CD4-positive, alpha-beta memory T cell (primary cell): ENCODE results near the gene SNU13. TPM values are rescaled to one million over a fixed set of nuclear protein-coding genes. Genes with fewer than 3 reads are reported as not detected.

Source experiments
- CTCF ChIA-PET: fragments of 350-600 bp; sonication (Branson Sonifier 250); formaldehyde crosslinking; loops from one replicate; lab custom pipeline; 2021; ENCODE audit warnings: inconsistent platforms; ENCODE audit not compliant: partially characterized antibody; lab: Charles Lee
- POLR2A ChIA-PET: fragments of 350-600 bp; sonication (Branson Sonifier 250); formaldehyde crosslinking; loops from one replicate; lab custom pipeline; 2021; ENCODE audit not compliant: partially characterized antibody; lab: Charles Lee
- DNase-seq, 5 donors: peaks; one replicate each; pipeline versions ENCODE4 v3.0.0 to v3.0.0-alpha.2; 2020 to 2022; ENCODE audit warnings: mixed read lengths in 1 of 5
- H3K27ac ChIP-seq: one replicate; pipeline ENCODE4 v1.7.0; 2013; ENCODE audit warnings: low read depth, low read length
- H3K27me3 ChIP-seq: 2 replicates; pipeline ENCODE4 v1.7.0; 2013; ENCODE audit warnings: mild to moderate bottlenecking, low read length, moderate library complexity; ENCODE audit not compliant: insufficient read depth
- H3K36me3 ChIP-seq: 2 replicates; pipeline ENCODE4 v1.7.0; 2013; ENCODE audit warnings: mild to moderate bottlenecking, low read length, moderate library complexity; ENCODE audit not compliant: insufficient read depth
- H3K4me1 ChIP-seq: 2 replicates; pipeline ENCODE4 v1.7.0; 2013; ENCODE audit warnings: mild to moderate bottlenecking, low read length, moderate library complexity; ENCODE audit not compliant: insufficient read depth
- H3K4me3 ChIP-seq, 2 donors: one replicate each; pipeline ENCODE4 v1.7.0; 2013; ENCODE audit warnings: low read length in 2 of 2, mild to moderate bottlenecking in 1 of 2
- H3K9me3 ChIP-seq, 2 donors: one replicate each; pipeline ENCODE4 v1.7.0; 2013; ENCODE audit warnings: low read length in 2 of 2, control low read depth in 1 of 2; ENCODE audit not compliant: control insufficient read depth in 1 of 2
- H3K27ac Mint-ChIP-seq, 7 donors: one replicate each; pipeline ENCODE4 v1.8.0; 2020 to 2021; ENCODE audit warnings: mixed read lengths in 7 of 7, mild to moderate bottlenecking in 6 of 7, inconsistent platforms in 3 of 7, moderate library complexity in 3 of 7
- H3K27me3 Mint-ChIP-seq, 2 donors: one replicate each; pipeline ENCODE4 v1.8.0; 2020 to 2021; ENCODE audit warnings: mixed read lengths in 2 of 2
- H3K36me3 Mint-ChIP-seq, 2 donors: one replicate each; pipeline ENCODE4 v1.8.0; 2020 to 2021; ENCODE audit warnings: mixed read lengths in 2 of 2, inconsistent platforms in 1 of 2, mild to moderate bottlenecking in 1 of 2
- H3K4me1 Mint-ChIP-seq, 4 donors: one replicate each; pipeline ENCODE4 v1.8.0; 2020 to 2021; ENCODE audit warnings: mixed read lengths in 4 of 4, mild to moderate bottlenecking in 1 of 4
- H3K4me3 Mint-ChIP-seq, 8 donors: one replicate each; pipeline ENCODE4 v1.8.0; 2020 to 2021; ENCODE audit warnings: mixed read lengths in 8 of 8, mild to moderate bottlenecking in 7 of 8, moderate library complexity in 6 of 8, inconsistent platforms in 3 of 8
- H3K9me3 Mint-ChIP-seq, 8 donors: one replicate each; pipeline ENCODE4 v1.8.0; 2020 to 2021; ENCODE audit warnings: mixed read lengths in 8 of 8, mild to moderate bottlenecking in 5 of 8, inconsistent platforms in 3 of 8, moderate library complexity in 1 of 8
- intact Hi-C: fragments of 100-400 bp; cut with micrococcal nuclease; formaldehyde crosslinking; loops from one replicate; pipeline ENCODE4 v1.15.1; 2023
- polyA plus RNA-seq, 2 donors: library from polyadenylated mRNA; unstranded; fragments of 300-500 nt; fragmentation: Illumina TruSeq; gene quantifications; one replicate each; pipeline ENCODE4 v1.2.3, GENCODE V29; 2021
- total RNA-seq, 2 experiments: library from RNA; stranded (reverse); gene quantifications; one replicate each; pipeline ENCODE4 v1.2.3, GENCODE V29; 2021

Gene SNU13
- total and polyA plus RNA-seq, 4 experiments from 2014 or later: 123 to 298 (median 210) TPM

DNA sequence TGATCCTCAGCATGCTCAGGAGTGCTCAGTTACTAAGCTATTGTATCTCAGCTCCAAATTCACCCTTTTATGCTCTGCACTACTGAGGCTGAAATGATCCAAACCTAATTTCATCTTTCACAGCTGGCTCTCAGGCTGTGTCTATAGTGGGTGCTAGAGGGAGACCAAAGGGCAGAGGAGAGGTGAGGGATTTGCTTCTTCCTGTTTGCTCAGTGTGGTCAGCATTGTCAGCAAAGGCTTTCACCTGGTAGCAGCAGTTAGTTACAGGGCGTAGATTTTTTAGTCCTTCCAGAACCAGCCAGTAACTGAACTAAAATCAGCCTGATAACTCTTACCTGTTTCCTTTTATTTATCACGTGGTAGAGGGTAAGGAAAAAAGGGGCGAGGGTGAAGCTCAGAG lies 34.3 kb downstream of the SNU13 start:
- Histone ChIP-seq H3K4me1 (no peaks in the 10 kb centered on the region), H3K27ac (no peak overlapping the region), H3K36me3 (peaks cover 71% of the 10 kb centered on the region), H3K4me3 (no peak overlapping the region), H3K9me3 (no peaks in the 10 kb centered on the region), H3K27me3 (no peaks in the 10 kb centered on the region)
- no peak for DNase-seq
- Mint-ChIP-seq H3K9me3 (no peaks in the 10 kb centered on the region), H3K27me3 (no peaks in the 10 kb centered on the region), H3K27ac (peak overlapping the region in 1 of 7 donors; percentile 53), H3K4me1 (peaks cover 0 to 1% (median 0%) of the 10 kb centered on the region in 4 donors), H3K36me3 (peaks cover 26 to 61% of the 10 kb centered on the region in 2 donors), H3K4me3 (no peak overlapping the region)
- ChIA-PET CTCF (interaction anchor here (1.1 to 8.8 kb wide), 2 partner anchors 12 to 43 kb away, joined by 4 to 54 read pairs; no protein-coding TSS in a partner anchor), POLR2A (interaction anchor here (1.2 kb wide), 1 partner anchor 12 kb away, joined by 3 read pairs; no protein-coding TSS in a partner anchor)
- intact Hi-C loops: no loop called here

DNA sequence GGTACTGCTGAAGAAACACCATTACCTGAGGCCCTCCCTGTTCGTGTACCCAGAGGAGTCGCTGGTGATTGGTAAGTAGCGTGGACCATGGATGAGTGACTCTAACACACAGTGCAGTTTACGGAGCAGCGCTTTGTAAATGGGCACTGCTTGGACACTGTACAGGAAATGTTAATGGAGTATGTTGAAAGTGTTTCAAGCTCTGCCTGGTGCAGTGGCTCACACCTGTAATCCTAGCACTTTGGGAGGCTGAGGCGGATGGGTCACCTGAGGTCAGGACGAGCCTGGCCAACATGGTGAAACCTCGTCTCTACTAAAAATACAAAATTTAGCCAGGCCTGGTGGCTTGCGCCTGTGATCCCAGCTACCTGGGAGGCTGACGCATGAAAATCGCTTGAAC lies 37.8 kb downstream of the SNU13 start:
- no peaks in the 10 kb centered on the region for H3K4me1 ChIP-seq
- Mint-ChIP-seq H3K27me3 (no peaks in the 10 kb centered on the region), H3K9me3 (no peaks in the 10 kb centered on the region), H3K4me3 (no peak overlapping the region), H3K36me3 (peaks cover 25 to 66% of the 10 kb centered on the region in 2 donors), H3K4me1 (peaks cover 0 to 11% (median 4%) of the 10 kb centered on the region in 4 donors), H3K27ac (peak overlapping the region in 2 of 7 donors; percentile 48 to 54)
- H3K27ac ChIP-seq: no peak overlapping the region
- H3K9me3 ChIP-seq: no peaks in the 10 kb centered on the region
- ChIA-PET CTCF (interaction anchor here (8.8 kb wide), 1 partner anchor 15 kb away, joined by 54 read pairs; no protein-coding TSS in a partner anchor), POLR2A (interaction anchor here (1.1 to 1.3 kb wide), 3 partner anchors 8 to 150 kb away, joined by 3 read pairs; partner anchors contain the start of genes CCDC134, DESI1 and XRCC6)
- H3K4me3 ChIP-seq: no peak overlapping the region
- DNase-seq: no peak
- H3K36me3 ChIP-seq: peaks cover 70% of the 10 kb centered on the region
- intact Hi-C loops: no loop called here
- H3K27me3 ChIP-seq: no peaks in the 10 kb centered on the region

DNA sequence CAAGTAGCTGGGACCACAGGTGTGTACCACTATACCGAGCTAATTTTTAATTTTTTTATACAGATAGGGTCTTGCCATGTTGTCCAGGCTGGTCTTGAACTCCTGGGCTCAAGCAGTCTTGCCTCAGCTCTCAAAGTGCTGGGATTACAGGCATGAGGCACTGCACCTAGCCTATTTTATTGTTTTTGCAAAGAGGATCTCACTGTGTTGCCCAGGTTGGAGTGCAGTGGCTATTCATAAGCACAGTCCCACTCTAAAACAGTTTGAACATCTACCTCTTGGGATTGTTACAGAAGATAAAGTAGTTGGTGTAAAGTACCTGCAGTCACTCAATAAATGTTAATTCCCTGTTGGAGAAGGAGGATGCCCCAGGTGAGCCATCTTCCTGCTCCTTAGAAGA lies 38.4 kb downstream of the SNU13 start:
- H3K27ac ChIP-seq: no peak overlapping the region
- no peaks in the 10 kb centered on the region for H3K9me3 Mint-ChIP-seq
- H3K4me1 ChIP-seq: no peaks in the 10 kb centered on the region
- no peak for DNase-seq
- CTCF ChIA-PET: interaction anchor here (1.2 to 8.8 kb wide), 2 partner anchors 16 to 17 kb away, joined by 4 to 54 read pairs; no protein-coding TSS in a partner anchor
- H3K9me3 ChIP-seq: no peaks in the 10 kb centered on the region
- intact Hi-C loops: no loop called here
- POLR2A ChIA-PET: interaction anchor here (1.2 to 1.3 kb wide), 2 partner anchors 9 to 150 kb away, joined by 3 read pairs; partner anchors contain the start of gene CCDC134
- peaks cover 0 to 11% (median 4%) of the 10 kb centered on the region in 4 donors for H3K4me1 Mint-ChIP-seq
- peak overlapping the region in 2 of 7 donors; percentile 48 to 54 for H3K27ac Mint-ChIP-seq
- no peaks in the 10 kb centered on the region for H3K27me3 ChIP-seq
- H3K4me3 Mint-ChIP-seq: no peak overlapping the region
- H3K36me3 ChIP-seq: peaks cover 75% of the 10 kb centered on the region
- H3K4me3 ChIP-seq: no peak overlapping the region
- peaks cover 25 to 64% of the 10 kb centered on the region in 2 donors for H3K36me3 Mint-ChIP-seq
- H3K27me3 Mint-ChIP-seq: no peaks in the 10 kb centered on the region

DNA sequence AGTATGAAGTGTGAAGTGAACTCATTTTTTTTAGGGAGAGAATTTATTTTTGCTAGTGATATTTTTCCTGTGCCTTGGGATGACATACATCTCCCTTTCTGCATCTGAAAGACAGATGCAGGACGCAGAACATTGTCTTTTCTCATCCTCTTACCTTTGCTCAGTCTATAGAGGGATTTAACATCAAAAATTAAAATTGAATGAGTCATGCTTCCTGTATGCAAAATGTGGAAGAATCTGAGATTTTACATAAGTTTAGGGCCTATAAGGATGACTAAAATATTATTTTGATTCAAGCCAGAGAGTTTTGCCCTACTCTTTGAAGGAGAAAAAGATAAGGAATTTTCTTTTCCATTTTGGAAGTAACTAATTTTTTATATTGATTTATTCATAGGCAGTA lies 40.2 kb downstream of the SNU13 start:
- peaks cover 64% of the 10 kb centered on the region for H3K36me3 ChIP-seq
- Mint-ChIP-seq H3K27me3 (no peaks in the 10 kb centered on the region), H3K4me3 (no peak overlapping the region), H3K4me1 (peaks cover 0 to 11% (median 4%) of the 10 kb centered on the region in 4 donors), H3K36me3 (peaks cover 18 to 53% of the 10 kb centered on the region in 2 donors), H3K9me3 (no peaks in the 10 kb centered on the region), H3K27ac (no peak overlapping the region)
- H3K27ac ChIP-seq: no peak overlapping the region
- no peak for DNase-seq
- no peaks in the 10 kb centered on the region for H3K27me3 ChIP-seq
- no peaks in the 10 kb centered on the region for H3K9me3 ChIP-seq
- no peak overlapping the region for H3K4me3 ChIP-seq
- intact Hi-C loops: no loop called here
- H3K4me1 ChIP-seq: no peaks in the 10 kb centered on the region
- POLR2A ChIA-PET: no interaction called here
- CTCF ChIA-PET: no interaction called here

- Histone ChIP-seq H3K4me1 (no peaks in the 10 kb centered on the region), H3K36me3 (peaks cover 59% of the 10 kb centered on the region), H3K4me3 (no peak overlapping the region), H3K27me3 (no peaks in the 10 kb centered on the region), H3K27ac (no peak overlapping the region), H3K9me3 (no peaks in the 10 kb centered on the region)
- H3K36me3 Mint-ChIP-seq: peaks cover 20 to 52% of the 10 kb centered on the region in 2 donors
- no peak overlapping the region for H3K4me3 Mint-ChIP-seq
- no peak overlapping the region for H3K27ac Mint-ChIP-seq
- H3K27me3 Mint-ChIP-seq: no peaks in the 10 kb centered on the region
- CTCF ChIA-PET: no interaction called here
- POLR2A ChIA-PET: no interaction called here
- no peaks in the 10 kb centered on the region for H3K9me3 Mint-ChIP-seq
- DNase-seq: no peak
- intact Hi-C loops: no loop called here
- peaks cover 0 to 11% (median 4%) of the 10 kb centered on the region in 4 donors for H3K4me1 Mint-ChIP-seq
Observed at GRCh38 chr22:41647771-41648170, 40.9 kb downstream of the SNU13 start.

GRCh38 chr22:41642331-41643110 lies 46.1 kb downstream of the SNU13 start:
- peak overlapping the region in 1 of 7 donors; percentile 59 for H3K27ac Mint-ChIP-seq
- intact Hi-C loops: no loop called here
- no peak overlapping the region for H3K27ac ChIP-seq
- H3K4me1 Mint-ChIP-seq: peaks cover 1 to 7% (median 3%) of the 10 kb centered on the region in 4 donors
- ChIA-PET POLR2A (interaction anchor here (1.6 kb wide), 1 partner anchor 25 kb away, joined by 3 read pairs; no protein-coding TSS in a partner anchor), CTCF (no interaction called here)
- no peaks in the 10 kb centered on the region for H3K4me1 ChIP-seq
- DNase-seq: no peak
- H3K9me3 Mint-ChIP-seq: no peaks in the 10 kb centered on the region
- no peak overlapping the region for H3K4me3 ChIP-seq
- no peaks in the 10 kb centered on the region for H3K9me3 ChIP-seq
- H3K36me3 Mint-ChIP-seq: peaks cover 26 to 61% of the 10 kb centered on the region in 2 donors
- no peaks in the 10 kb centered on the region for H3K27me3 ChIP-seq
- no peaks in the 10 kb centered on the region for H3K27me3 Mint-ChIP-seq
- peaks cover 62% of the 10 kb centered on the region for H3K36me3 ChIP-seq
- H3K4me3 Mint-ChIP-seq: no peak overlapping the region

- peaks cover 65% of the 10 kb centered on the region for H3K36me3 ChIP-seq
- no peak overlapping the region for H3K4me3 Mint-ChIP-seq
Observed at GRCh38 chr22:41641854-41642253, 46.8 kb downstream of the SNU13 start.

More at GRCh38 chr22:41641854-41642253, 46.8 kb downstream of the SNU13 start:
- Mint-ChIP-seq H3K36me3 (peaks cover 29 to 66% of the 10 kb centered on the region in 2 donors), H3K27ac (no peak overlapping the region), H3K27me3 (no peaks in the 10 kb centered on the region), H3K4me1 (peaks cover 1 to 7% (median 3%) of the 10 kb centered on the region in 4 donors), H3K9me3 (no peaks in the 10 kb centered on the region)
- DNase-seq: no peak
- Histone ChIP-seq H3K4me1 (no peaks in the 10 kb centered on the region), H3K4me3 (no peak overlapping the region), H3K27ac (no peak overlapping the region), H3K27me3 (no peaks in the 10 kb centered on the region), H3K9me3 (no peaks in the 10 kb centered on the region)
- intact Hi-C loops: no loop called here
- ChIA-PET CTCF (no interaction called here), POLR2A (no interaction called here)
